H1 (cell line): ENCODE measurements around the gene ABHD1. TPM values are rescaled to one million over a fixed set of nuclear protein-coding genes. Genes with fewer than 3 reads are reported as not detected.

Source experiments
- CTCF ChIA-PET: fragments of 300-600 bp; sonication (Branson Sonifier 250); formaldehyde crosslinking; loops from one replicate; lab custom pipeline; 2021; ENCODE audit not compliant: partially characterized antibody; lab: Charles Lee
- POLR2A ChIA-PET: fragments of 300-600 bp; sonication (Branson Sonifier 250); formaldehyde crosslinking; loops from one replicate; lab custom pipeline; 2021; ENCODE audit warnings: inconsistent platforms; ENCODE audit not compliant: partially characterized antibody; lab: Charles Lee
- DNase-seq, 2 experiments: peaks; one replicate each; pipeline versions ENCODE4 v3.0.0 to v3.0.0-alpha.2; 2010 to 2022; ENCODE audit warnings: low spot score in 2 of 2, low read depth in 1 of 2, mixed read lengths in 1 of 2
- FAIRE-seq: peaks from 2 replicates; lab custom pipeline; 2011; peaks lifted over from hg19 to GRCh38; lab: Jason Lieb, UNC
- H2AFZ ChIP-seq: 2 replicates; pipeline ENCODE4 v1.8.1; 2012; ENCODE audit warnings: low read length, inconsistent platforms
- H2AK5ac ChIP-seq: 2 replicates; pipeline ENCODE4 v1.6.1; 2013; ENCODE audit warnings: low read depth, low read length
- H2BK120ac ChIP-seq: replicated peaks from 2 replicates; pipeline ENCODE3; 2013; ENCODE audit warnings: low read depth, low read length, inconsistent platforms
- H2BK12ac ChIP-seq: 2 replicates; pipeline ENCODE4 v1.6.1; 2013; ENCODE audit warnings: low read depth, low read length
- H2BK15ac ChIP-seq: 2 replicates; pipeline ENCODE4 v1.6.1; 2013; ENCODE audit warnings: low read length
- H2BK20ac ChIP-seq: 2 replicates; pipeline ENCODE4 v1.6.1; 2013; ENCODE audit warnings: low read length
- H2BK5ac ChIP-seq: 2 replicates; pipeline ENCODE4 v1.6.1; 2013; ENCODE audit warnings: low read depth, low read length
- H3K14ac ChIP-seq: 2 replicates; pipeline ENCODE4 v1.6.1; 2013; ENCODE audit warnings: inconsistent platforms; ENCODE audit not compliant: insufficient read length
- H3K18ac ChIP-seq: 2 replicates; pipeline ENCODE4 v1.6.1; 2013; ENCODE audit warnings: low read length; ENCODE audit errors: extremely low read depth
- H3K23ac ChIP-seq: 2 replicates; pipeline ENCODE4 v1.6.1; 2013; ENCODE audit warnings: inconsistent platforms; ENCODE audit not compliant: insufficient read length
- H3K23me2 ChIP-seq: 2 replicates; pipeline ENCODE4 v1.6.1; 2013; ENCODE audit warnings: low read depth, low read length
- H3K27ac ChIP-seq: 2 replicates; pipeline ENCODE4 v1.6.1; 2011; ENCODE audit warnings: low read depth, low read length, inconsistent platforms
- H3K27me3 ChIP-seq, 4 experiments: replicated peaks in 1 of 4; 1 replicate in 1 of 4; 2 replicates in 3 of 4; pipeline versions ENCODE4 v1.6.1 to v1.8.1; 2011 to 2013; ENCODE audit warnings: low read length in 3 of 4, mild to moderate bottlenecking in 3 of 4, inconsistent platforms in 2 of 4, mixed read lengths in 2 of 4, moderate library complexity in 1 of 4; ENCODE audit not compliant: control insufficient read depth in 3 of 4, insufficient read depth in 3 of 4; ENCODE audit errors: extremely low read depth in 1 of 4
- H3K36me3 ChIP-seq, 4 experiments: 2 replicates each; pipeline versions ENCODE4 v1.6.1 to v1.8.1; 2011 to 2013; ENCODE audit warnings: mild to moderate bottlenecking in 4 of 4, low read length in 3 of 4, moderate library complexity in 2 of 4, control low read depth in 1 of 4, inconsistent platforms in 1 of 4; ENCODE audit not compliant: insufficient read depth in 4 of 4, control insufficient read depth in 2 of 4
- H3K4ac ChIP-seq: replicated peaks from 2 replicates; pipeline ENCODE3; 2013; ENCODE audit warnings: low read length, low read depth, mixed read lengths, inconsistent platforms; ENCODE audit not compliant: insufficient read length
- H3K4me1 ChIP-seq, 4 experiments: replicated peaks in 1 of 4; 1 replicate in 1 of 4; 2 replicates in 3 of 4; pipeline versions ENCODE4 v1.6.1 to v1.8.1; 2011 to 2013; ENCODE audit warnings: low read length in 3 of 4, inconsistent platforms in 2 of 4, mixed read lengths in 1 of 4; ENCODE audit not compliant: insufficient read depth in 4 of 4, control insufficient read depth in 3 of 4
- H3K4me2 ChIP-seq, 2 experiments: 2 replicates each; pipeline versions ENCODE4 v1.6.1 to v1.8.1; 2011 to 2013; ENCODE audit warnings: low read depth in 2 of 2, low read length in 2 of 2, control low read depth in 1 of 2, inconsistent platforms in 1 of 2, mild to moderate bottlenecking in 1 of 2; ENCODE audit not compliant: insufficient read depth in 1 of 2
- H3K4me3 ChIP-seq, 4 experiments: fragments of 200-600, 300-600 bp in 1 of 4; sonication (generic), shearing (Covaris generic), sonication (Bioruptor Twin) in 1 of 4; 2 replicates each; pipeline versions ENCODE4 v1.5.1 to v1.8.1; 2011 to 2016; ENCODE audit warnings: low read length in 4 of 4, low read depth in 3 of 4, control low read depth in 2 of 4, inconsistent platforms in 2 of 4, mild to moderate bottlenecking in 2 of 4, mixed read lengths in 1 of 4, moderate library complexity in 1 of 4; ENCODE audit not compliant: insufficient read depth in 2 of 4; ENCODE audit errors: extremely low read depth in 1 of 4
- H3K56ac ChIP-seq: replicated peaks from 2 replicates; pipeline ENCODE3; 2013; ENCODE audit warnings: low read depth, mild to moderate bottlenecking, mixed read lengths, low read length, inconsistent platforms; ENCODE audit not compliant: insufficient read length
- H3K79me1 ChIP-seq: 2 replicates; pipeline ENCODE4 v1.6.1; 2013; ENCODE audit warnings: low read depth, low read length, control low read depth
- H3K79me2 ChIP-seq, 2 experiments: 2 replicates each; pipeline versions ENCODE4 v1.6.1 to v1.8.1; 2012 to 2013; ENCODE audit warnings: low read length in 2 of 2, mild to moderate bottlenecking in 2 of 2, inconsistent platforms in 1 of 2; ENCODE audit not compliant: insufficient read depth in 2 of 2, control insufficient read depth in 1 of 2
- H3K9ac ChIP-seq, 4 experiments: replicated peaks in 1 of 4; 1 replicate in 1 of 4; 2 replicates in 3 of 4; pipeline versions ENCODE4 v1.6.1 to v1.8.1; 2011 to 2013; ENCODE audit warnings: low read depth in 3 of 4, low read length in 3 of 4, control low read depth in 2 of 4, mild to moderate bottlenecking in 2 of 4, moderate library complexity in 2 of 4, inconsistent platforms in 1 of 4; ENCODE audit errors: extremely low read depth in 1 of 4
- H3K9me3 ChIP-seq, 2 experiments: 2 replicates each; pipeline versions ENCODE4 v1.6.1 to v1.8.1; 2012 to 2013; ENCODE audit warnings: mild to moderate bottlenecking in 2 of 2, moderate library complexity in 2 of 2, control low read depth in 1 of 2, inconsistent platforms in 1 of 2, low read depth in 1 of 2, low read length in 1 of 2, mixed read lengths in 1 of 2; ENCODE audit not compliant: insufficient read depth in 2 of 2
- H4K20me1 ChIP-seq, 2 experiments: replicated peaks in 1 of 2; 2 replicates each; pipeline versions ENCODE3 to v1.8.1; 2011 to 2013; ENCODE audit warnings: inconsistent platforms in 2 of 2, low read length in 2 of 2, mild to moderate bottlenecking in 1 of 2; ENCODE audit not compliant: insufficient read depth in 2 of 2, control insufficient read depth in 1 of 2
- H4K5ac ChIP-seq: 2 replicates; pipeline ENCODE4 v1.6.1; 2013; ENCODE audit warnings: low read length, low read depth, mixed read lengths, inconsistent platforms; ENCODE audit not compliant: insufficient read length
- H4K8ac ChIP-seq: 2 replicates; pipeline ENCODE4 v1.8.0; 2013; ENCODE audit warnings: mild to moderate bottlenecking, moderate library complexity, low read length, inconsistent platforms; ENCODE audit not compliant: insufficient read depth; ENCODE audit errors: extremely low read depth
- H4K91ac ChIP-seq: replicated peaks from 2 replicates; pipeline ENCODE3; 2013; ENCODE audit warnings: low read length, mixed read lengths, inconsistent platforms; ENCODE audit not compliant: insufficient read length
- CREB1 ChIP-seq: IDR thresholded peaks from 2 replicates; pipeline ENCODE4 v1.6.1; 2012; ENCODE audit warnings: inconsistent platforms
- E2F6 ChIP-seq: IDR thresholded peaks from 2 replicates; pipeline ENCODE4 v1.6.1; 2012; ENCODE audit warnings: inconsistent platforms
- MAX ChIP-seq: IDR thresholded peaks from 2 replicates; pipeline ENCODE4 v1.6.1; 2012; ENCODE audit warnings: inconsistent platforms
- TEAD4 ChIP-seq: IDR thresholded peaks from 2 replicates; pipeline ENCODE4 v1.6.1; 2012; ENCODE audit warnings: low read depth, low read length, inconsistent platforms, mixed read lengths
- WGBS, 2 experiments: shearing (Covaris generic) in 1 of 2; methylation state at CpG; one replicate each; pipeline versions ENCODE4 v1.1.6 to v1.1.7; 2013 to 2015; ENCODE audit warnings: low lambda C conversion rate in 2 of 2, mixed read lengths in 2 of 2, inconsistent platforms in 1 of 2, low coverage in 1 of 2, missing lambda C conversion rate in 1 of 2; ENCODE audit not compliant: insufficient replicate concordance in 2 of 2, insufficient coverage in 1 of 2, insufficient read length in 1 of 2; ENCODE audit errors: extremely low coverage in 1 of 2, missing lambda C conversion rate in 1 of 2; 5-methylcytosine and 5-hydroxymethylcytosine counted together
- polyA plus RNA-seq, 7 experiments: library from polyadenylated mRNA; depleted of rRNA in 3 of 7; stranded (reverse) in 5 of 7; unstranded in 2 of 7; fragments of >200 nt in 5 of 7; fragments of 200-250 nt in 2 of 7; gene quantifications; 1 replicate in 5 of 7; 2 replicates in 1 of 7; 4 replicates in 1 of 7; pipeline versions ENCODE4 v1.2.1 to v1.2.3, GENCODE V29; 2011 to 2013; ENCODE audit warnings: missing spikeins in 2 of 7, mixed read lengths in 2 of 7
- total RNA-seq: library from RNA; stranded (reverse); fragmentation: NEBNext Ultra II Directional; extraction: Animal tissue kit (Norgen Biotek cat#: 25700); gene quantifications from 2 replicates; pipeline ENCODE4 v1.2.1, GENCODE V29; 2021

ABHD1 gene
- total and polyA plus RNA-seq, 2 of the 8 experiments (the other 6 are each of a cell fraction or from before 2014, with no cell fraction given) = 0.20 to 1.1 TPM

GRCh38 chr2:27078267-27079194, 45.1 kb upstream of the ABHD1 start, which contains the start of gene EMILIN1:
EMILIN1 (plus strand) TSS chr2:27078615; CDS start chr2:27079066, 451 bp downstream.
- Histone ChIP-seq H2AK5ac (no peak within 1 kb of the TSS), H3K27me3 (0 out of 7 replicates have a peak, but pooled peaks cover 0 to 3% (median 0%) of the 10 kb centered on the region in 4 experiments), H3K4me3 (no peak within 1 kb of the TSS), H4K91ac (peak within 1 kb of the TSS; percentile 61), H3K36me3 (no peaks in the 10 kb centered on the region), H4K20me1 (no peaks in the 10 kb centered on the region), H3K23ac (no peak within 1 kb of the TSS), H2BK20ac (no peak within 1 kb of the TSS), H3K4me1 (peaks cover 0 to 17% (median 11%) of the 10 kb centered on the region in 4 experiments; a peak in 6 of 7 replicates), H3K56ac (no peak within 1 kb of the TSS), H3K79me2 (no peaks in the 10 kb centered on the region), H3K27ac (no peak within 1 kb of the TSS), H3K14ac (no peak within 1 kb of the TSS), H4K5ac (no peak within 1 kb of the TSS), H2BK15ac (peak within 1 kb of the TSS; percentile 92; the same call in 1 of the 2 replicates), H3K9ac (no peak within 1 kb of the TSS), H3K4me2 (peak within 1 kb of the TSS in 1 of 2 experiments; percentile 19; a peak in 1 of 4 replicates), H3K79me1 (no peaks in the 10 kb centered on the region), H2BK12ac (peak within 1 kb of the TSS; percentile 84; the same call in 1 of the 2 replicates), H3K4ac (no peak within 1 kb of the TSS), H2BK120ac (no peak within 1 kb of the TSS), H2BK5ac (peak within 1 kb of the TSS; percentile 44; the same call in 1 of the 2 replicates), H3K9me3 (no peaks in the 10 kb centered on the region), H3K18ac (peak within 1 kb of the TSS; percentile 48), H4K8ac (peak within 1 kb of the TSS; percentile 73), H2AFZ (peak within 1 kb of the TSS; percentile 23; the same call in 1 of the 2 replicates), H3K23me2 (peaks cover 5% of the 10 kb centered on the region; the same call in 1 of the 2 replicates)
- WGBS, 2 experiments = 84% methylated on average over 28 of the region's 41 CpGs; no CpG with 5 or more reads in 1 of the 2 experiments
- DNase-seq = peak in 1 of 2 experiments; percentile 53
- ChIA-PET CTCF (interaction anchor here (1.4 to 16.5 kb wide), 2 partner anchors 25 to 186 kb away, joined by 4 to 160 read pairs; partner anchors contain the start of gene AGBL5), POLR2A (interaction anchor here (0.7 to 1.6 kb wide), 7 partner anchors 23 to 170 kb away, joined by 3 to 5 read pairs (median 3); partner anchors contain the start of genes AGBL5 and CAD)
- 0 out of 2 replicates have a peak, but pooled peaks have one; percentile 23 for TF ChIP-seq E2F6
- 0 out of 2 replicates have a peak, but pooled peaks have one; percentile 38 for TF ChIP-seq MAX
- no peak for TF ChIP-seq CREB1
- TF ChIP-seq TEAD4 = no peak
- no peak for FAIRE-seq
